GM21737 (cell line): Measurements from ENCODE around the gene IGLL5.

Experiments used
- ATAC-seq: cut with Tn5 transposase; IDR thresholded peaks from one replicate; pipeline ENCODE4 v1.9.1; 2021; ENCODE audit warnings: mild to moderate bottlenecking, moderate library complexity; ENCODE audit not compliant: unreplicated experiment

IGLL5 gene

DNA sequence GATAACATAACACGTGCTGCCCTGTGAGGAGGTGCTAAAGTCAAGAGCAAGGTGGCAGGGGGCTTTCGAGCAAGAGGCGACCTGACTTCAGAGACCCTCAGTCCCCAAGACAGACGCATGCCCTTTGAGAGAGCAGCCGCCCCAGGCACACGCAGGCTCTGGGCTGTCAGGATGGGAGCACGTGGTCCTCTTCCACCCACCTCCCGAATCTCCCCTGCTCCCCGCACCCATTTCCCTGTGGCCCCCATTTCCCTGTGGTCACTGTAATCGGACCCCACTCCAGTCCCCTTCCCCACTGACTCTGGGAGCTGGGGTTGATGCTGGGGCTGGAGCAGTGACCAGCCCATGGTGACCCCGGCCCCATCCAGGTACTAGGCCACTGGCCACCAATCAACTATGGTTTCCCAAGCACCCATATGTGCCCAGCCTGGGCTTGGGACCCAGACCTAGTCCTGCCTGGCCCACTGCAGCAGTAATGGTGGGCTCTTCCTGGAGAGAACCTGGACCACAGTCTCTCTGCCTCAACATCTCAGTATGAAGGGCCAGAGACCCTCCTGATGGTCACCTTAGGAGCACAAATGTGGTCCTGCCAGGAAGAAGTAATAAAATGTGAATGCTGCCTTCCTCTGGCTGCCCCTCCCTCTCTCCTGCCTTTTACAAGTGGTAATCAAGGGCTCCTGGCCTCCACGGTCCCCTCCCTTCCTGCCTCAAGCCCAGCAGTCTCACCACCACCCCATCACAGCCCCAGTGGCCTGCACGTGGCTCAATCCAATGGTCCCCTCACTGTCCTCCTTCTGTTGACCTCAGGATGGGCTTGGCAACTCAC is 39.0 kb downstream of the IGLL5 start:
- no peak for ATAC-seq

DNA sequence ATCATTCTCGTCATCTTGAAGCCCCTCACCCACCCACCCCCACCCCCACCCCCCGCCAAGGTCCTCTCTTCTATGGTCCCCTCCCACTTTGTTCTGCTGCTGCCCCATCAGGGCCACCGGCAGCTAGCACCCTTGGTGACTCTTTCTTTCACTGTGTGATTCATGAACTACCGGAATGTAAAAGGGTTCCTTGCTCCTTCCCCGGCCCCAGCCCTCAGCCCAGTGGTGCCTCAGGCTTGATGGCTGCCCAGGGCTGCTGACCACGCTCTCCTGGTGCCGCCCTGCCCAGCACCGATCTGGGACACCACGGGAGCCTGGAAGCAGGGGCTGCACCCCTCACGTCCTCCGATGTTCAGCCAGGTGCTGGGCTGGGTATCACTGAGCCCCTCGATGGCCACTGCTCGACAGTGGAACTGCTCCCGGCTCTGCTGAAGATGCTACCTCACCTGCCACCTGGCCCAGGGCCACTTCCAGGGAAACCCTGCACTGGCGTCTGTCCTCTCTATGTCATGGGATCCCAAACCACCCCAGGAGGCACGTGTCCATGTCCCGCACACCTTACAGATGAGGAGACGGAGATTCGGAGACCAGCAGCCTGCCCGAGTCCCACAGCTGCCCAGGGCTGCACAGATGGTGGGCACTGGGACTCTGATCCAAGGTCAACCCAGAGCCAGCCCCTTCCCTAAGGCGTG is 39.7 kb downstream of the IGLL5 start:
- no peak for ATAC-seq

DNA sequence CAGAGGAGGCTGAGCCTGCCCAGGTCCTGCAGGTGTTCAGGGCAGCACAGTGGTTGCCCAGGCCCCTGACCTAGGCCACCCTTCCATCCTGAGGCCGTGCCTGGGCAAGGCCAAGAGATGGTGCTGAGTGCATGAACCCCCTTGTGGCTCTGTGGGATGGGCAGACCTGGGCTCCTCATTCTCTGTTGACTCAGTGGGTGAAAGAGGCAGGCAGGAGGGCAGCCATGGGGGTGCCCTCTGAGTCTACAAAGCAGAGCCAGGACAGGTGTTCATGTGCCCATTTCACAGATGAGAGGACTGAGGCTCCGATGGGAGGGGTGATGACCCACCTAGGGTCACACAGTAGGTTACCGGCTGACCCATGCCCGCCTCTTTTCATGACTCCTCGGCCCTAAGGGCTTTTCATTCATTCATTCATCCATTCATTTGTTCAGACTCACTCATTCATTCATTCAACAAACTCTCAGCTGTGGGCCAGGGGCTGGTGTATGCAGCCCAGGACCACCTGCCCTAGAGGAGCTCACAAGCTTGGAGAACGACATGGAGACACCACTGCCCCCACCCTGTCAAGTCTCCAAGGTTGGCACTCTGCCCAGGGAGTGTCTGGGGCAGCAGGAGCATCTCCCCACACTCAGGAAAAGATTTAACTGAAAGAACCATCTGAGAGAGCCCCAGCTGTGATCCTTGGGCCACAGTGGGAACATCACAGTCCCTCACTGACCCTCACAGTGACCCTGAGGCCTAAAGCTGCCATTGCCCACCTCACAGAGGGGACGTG is 40.5 kb downstream of the IGLL5 start:
- no peak for ATAC-seq

DNA sequence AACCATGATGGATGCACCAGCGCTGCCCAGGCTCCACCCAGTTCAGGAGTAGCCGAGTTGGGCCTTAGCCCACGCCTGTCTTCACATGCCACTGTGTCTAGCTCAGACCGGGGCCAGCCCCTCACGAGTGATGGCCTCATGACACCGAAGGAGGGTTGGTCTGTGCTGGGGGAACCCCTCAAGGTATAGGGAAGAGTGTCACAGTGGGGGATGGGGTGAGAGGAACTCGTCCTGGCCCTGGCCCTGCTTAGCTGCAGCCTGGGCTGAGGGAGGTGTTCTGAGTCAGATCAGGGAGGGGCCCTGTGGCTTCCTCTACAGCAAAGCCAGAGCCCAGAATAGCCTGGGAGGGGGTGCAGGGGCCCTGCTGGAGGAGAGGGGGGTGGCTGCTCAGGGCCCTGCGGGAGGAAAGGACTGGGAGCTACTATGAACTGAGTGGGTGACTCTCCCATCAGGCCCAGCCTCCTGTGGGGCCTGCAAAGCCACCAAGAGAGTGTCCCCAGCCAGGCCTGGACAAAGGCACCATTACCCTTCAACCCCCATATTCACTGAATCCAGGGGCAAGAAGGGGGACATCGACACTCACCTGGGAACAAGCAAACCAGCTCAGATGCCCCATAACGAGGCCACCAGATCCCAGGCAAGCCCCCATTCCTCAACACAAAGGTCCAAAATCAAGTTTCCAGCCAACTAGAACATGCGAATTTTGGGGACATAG is 41.2 kb downstream of the IGLL5 start:
- peak; percentile 70 for ATAC-seq

DNA sequence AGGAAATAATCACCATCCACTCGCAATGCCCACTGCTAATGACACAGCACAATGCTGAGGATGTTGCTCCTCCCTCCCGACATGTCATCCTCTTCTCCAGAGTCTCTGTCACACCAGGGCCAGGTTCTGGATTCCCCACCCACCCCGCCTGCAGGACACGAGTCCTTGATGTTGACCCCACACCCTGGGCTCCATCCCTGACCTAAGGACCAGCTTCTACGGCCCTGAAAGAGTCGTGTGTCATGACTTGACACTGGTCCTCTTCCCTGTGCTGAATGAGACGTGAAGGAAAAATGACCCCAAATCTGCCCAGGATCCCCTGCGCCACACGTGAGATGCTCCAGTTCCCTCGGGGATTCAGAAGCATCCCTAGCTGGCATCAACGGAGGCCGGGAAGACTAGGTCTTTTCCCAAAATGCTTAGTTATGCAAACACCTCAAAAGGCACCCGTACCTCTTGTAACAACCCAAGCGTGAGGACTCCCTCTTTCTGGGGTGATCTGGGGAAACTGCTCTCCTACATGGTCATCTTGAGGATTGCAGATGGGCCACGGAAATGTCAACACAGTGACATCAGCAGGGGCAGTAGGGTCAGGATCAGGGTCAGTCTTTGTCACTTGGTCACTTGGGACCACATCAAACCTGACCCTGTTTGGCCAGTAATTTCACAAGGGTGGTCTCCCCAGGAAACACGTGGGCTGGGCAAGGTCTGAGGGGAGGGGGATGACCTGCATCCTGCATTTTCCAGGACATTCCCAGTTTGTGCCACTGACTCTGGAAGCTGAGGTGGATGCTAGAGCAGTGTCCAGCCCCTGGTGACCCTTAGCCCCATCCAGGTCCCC is 42.0 kb downstream of the IGLL5 start:
- no peak for ATAC-seq

DNA sequence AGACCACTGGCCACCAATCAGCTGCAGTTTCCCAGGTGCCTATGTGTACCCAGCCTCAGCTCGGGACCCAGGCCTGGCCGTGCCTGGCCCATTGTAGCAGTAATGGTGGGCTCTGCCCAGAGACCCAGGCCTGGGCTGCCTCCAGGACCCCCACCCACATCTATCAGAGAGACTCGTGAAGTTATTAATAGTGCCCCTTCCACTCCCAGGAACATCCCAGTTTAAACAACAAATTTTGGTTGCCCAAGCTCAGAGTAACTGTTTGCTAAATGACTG is 42.5 kb downstream of the IGLL5 start:
- ATAC-seq = no peak

DNA sequence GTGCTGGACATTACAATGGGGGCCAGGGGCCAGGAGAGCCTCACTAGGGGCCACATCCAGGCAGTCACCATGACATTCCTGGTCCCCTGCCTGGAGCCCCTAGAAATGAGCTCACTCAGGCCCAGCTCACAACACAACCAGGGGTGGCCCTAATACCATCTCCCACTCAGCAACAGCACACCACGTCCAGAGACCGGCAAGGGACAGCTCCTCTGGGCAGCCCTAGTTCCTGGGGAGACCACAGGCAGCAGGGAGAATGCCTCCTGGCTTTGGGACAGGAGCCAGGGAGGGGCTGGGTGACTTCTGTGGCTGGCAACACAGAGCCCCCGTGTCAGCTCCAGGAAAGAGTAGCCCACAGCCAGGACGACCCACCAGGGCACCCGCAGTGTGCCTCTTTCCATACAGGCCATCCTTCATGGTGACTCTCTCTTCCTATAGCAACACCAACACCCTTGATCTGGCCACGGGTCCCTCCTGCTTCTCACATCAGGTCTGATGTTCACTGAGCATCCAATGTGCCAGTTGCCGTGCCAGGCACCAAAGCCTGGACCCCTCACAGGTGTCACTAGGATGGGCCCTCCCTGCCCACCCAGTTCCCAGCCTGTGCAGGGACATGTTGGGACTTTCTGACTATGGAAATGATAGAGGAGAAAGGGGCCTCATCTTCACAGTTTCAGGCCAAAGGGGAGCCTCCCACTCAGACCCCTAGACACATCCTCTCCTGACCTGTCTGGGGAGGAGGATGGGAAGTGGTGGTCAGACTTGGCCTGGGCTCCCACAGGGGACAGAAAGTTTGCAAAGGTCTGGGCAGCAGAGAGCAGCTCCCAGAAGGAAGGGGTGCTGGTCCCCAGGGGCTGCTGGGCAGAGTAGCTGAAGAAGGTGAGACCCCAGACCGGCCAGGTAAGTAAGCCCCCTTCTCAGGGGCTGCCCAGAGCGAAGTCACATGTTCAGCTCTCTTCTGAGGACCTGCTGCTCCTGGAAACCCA is 43.2 kb downstream of the IGLL5 start:
- ATAC-seq = no peak

DNA sequence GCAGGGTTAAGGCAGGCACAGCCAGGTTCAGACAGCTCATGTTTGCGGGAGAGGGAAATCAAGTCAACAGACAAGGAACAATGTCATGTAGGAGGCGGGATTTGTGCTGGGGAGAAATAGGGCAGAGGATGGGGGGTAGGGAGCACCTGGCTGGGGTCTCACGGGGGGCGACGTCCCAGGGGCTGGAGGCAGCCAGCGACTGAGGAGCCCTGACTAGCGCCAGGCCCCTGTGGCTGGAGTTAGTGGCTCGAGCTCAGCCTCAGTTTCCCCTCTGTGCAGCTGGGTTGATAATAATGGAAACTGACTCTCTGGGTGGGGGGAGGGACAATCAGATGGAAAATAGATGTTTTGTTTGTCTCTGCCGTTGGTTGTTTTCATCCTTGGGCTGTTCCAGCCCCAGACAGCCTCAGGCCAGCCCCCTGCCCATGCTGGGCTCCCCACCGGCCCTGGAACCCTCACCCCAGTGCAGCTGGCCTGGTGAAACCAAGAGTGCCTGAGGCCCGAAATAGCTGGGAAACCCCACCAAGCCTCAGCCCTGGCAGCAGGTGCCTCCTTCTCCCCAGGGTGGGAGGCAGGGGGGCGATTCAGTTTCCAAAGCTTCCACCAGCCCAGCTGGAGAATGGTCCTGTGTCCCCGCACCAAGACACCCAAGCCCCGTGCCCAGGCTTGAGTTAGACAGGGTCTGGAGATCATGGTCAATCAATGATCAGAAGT is 44.1 kb downstream of the IGLL5 start:
- ATAC-seq = no peak

DNA sequence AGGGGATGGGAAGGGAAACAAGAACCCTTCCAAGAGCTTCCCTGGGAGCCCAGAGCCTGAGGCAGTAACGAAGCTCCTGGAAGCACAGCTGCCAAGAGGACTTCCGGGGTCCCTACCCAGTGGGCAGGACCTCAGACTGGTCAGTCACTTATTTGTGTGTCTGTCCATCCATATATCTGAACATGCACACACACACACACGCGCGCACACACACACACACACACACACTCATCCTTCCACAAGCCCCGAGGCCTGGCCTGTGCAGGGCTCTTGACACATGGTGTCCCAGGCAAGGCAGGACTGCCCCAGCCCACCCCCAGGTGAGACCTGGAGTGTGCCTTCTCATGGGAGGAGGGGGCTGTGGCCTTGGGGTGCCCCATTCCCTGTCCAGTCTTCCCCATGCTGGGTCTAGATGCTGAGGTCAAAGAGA is 44.9 kb downstream of the IGLL5 start:
- ATAC-seq = no peak

DNA sequence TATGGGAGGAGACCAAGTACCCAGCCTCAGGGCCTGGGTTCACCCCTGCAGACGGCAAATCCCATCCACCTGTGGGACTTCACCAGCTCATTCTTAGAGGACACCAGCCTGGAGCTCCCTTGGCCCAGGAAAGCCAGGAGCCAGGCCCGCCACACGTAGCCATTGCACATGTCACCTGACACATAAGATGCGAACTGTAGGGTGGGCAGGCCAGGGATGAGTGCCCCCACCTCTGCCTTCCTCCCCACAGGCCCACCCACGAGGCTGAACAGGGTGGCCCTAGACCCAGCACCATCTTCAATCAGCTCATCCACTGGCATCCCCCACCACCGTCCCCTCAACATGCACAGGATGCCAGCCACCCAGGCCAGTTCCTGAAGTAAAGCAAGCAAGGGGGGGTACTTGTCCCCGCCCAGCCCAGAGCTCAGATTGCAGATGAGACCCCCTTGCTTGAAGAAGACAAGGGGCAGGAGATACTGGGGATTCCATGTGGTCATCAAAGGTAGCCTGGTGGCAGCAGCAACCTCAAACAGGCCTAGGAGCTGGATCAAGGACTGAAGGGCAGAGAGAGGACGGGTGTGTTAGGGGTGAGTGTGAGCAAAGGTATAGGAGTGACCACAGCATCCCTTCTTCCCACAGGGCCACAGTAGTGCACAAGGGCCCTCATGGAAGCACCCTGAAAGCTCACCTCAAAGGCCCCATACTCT is 45.6 kb downstream of the IGLL5 start:
- no peak for ATAC-seq

DNA sequence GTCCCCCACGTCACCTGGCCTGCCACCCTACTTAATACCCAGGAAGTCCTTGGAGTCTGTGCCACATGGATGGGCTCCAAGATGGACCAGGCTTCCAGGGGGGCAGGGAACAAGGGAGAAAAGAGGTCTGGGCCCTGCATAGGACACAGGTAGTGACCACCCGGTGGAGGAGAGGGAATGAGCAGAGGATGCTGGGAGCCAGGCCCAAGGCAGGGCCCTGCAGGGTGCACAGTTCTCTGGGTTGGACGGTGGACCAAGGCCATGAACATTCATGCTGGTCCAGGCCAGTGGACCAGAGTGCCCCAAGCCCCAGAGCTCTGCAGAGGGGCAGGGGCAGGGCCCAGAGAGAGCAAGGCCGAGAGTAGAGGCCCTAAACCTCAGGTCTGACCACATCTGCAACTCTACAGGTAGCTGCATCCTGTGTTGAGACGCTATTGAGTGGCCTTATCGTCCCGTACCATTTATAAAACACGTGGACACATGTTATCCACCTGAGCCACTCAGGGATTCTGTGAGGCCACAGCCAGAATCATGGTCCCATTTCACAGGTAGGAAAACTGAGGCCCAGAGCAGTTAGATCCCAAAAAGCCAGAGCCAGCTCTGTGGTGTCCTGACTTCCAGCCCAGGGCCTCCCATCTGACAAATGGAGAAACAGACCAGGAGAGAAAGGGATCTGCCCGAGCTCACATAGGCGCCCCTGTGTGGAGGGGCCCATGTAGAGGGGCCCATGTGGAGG is 46.4 kb downstream of the IGLL5 start:
- no peak for ATAC-seq

DNA sequence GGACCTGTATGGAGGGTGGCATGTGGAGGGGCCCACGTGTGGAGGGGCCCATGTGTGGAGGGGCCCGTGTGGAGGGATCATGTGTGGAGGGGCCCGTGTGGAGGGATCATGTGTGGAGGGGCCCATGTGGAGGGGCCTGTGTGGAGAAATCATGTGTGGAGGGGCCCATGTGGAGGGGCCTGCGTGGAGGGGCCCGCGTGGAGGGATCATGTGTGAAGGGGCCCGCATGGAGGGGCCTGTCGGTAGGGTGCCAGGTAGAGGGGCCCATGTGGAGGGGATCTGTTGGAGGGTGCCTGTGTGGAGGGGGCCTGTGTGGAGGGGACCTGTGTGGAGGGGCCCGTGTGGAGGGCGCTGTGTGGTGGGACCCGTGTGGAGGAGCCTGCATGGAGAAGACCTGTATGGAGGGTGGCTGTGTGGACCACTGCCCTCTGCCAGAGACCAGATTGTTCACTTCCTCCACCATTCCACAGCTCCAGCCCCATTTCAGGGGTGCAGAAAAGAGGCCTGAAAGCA is 47.0 kb downstream of the IGLL5 start:
- no peak for ATAC-seq

DNA sequence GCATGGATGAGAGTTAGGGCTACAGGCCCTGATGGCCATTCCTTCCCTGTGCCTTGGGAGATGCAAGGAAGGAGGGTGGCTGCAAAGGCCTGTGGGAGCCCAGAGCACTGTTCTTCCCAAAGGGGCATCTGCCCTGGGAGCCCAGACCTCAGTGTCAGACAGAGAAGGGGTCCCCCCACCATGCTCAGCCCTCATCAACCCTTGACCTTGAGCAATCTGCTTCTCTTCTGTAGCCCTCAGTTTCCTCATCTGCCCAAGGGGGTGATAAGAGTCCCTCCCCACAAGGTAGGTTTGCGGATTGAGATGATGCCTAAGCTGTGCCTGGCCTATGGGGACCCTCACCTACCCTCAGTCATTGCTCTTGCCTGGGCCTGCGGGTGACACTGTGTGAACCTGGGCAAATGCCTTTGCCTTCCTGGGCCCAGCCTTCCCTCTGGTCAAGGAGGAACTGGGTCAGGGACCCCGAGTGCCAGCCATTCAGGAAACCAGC is 47.5 kb downstream of the IGLL5 start:
- peak; percentile 1 for ATAC-seq

DNA sequence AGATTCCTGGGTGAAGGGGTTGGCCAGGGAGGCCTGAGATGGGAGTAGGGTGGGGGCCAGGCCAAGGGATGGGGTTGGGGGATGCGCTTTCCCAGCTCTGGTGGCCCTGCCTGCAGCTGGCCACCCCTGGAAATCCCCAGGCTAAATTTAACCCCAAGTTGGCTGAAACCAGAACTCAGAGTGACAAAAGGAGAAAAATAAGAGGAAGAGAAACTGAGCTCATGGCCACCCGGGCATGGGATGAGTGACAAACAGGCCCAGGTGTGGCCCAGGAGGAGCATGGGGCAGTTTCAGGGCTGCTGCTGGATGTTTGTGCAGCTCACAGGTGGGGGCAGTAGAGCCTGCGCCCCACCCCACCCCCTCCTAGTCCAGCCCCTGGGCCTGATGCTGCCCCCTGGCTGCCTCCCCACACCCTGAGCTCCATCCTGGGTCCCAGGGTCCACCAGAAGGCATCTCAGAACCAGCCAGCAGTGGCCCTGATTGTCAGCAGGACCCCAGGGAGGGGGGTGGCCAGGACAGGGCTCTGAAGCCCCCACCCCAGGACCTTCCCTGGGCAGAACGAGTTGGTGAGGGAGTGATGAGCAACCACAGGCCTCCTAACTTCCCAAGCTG is 48.0 kb downstream of the IGLL5 start:
- ATAC-seq = peak; percentile 84

DNA sequence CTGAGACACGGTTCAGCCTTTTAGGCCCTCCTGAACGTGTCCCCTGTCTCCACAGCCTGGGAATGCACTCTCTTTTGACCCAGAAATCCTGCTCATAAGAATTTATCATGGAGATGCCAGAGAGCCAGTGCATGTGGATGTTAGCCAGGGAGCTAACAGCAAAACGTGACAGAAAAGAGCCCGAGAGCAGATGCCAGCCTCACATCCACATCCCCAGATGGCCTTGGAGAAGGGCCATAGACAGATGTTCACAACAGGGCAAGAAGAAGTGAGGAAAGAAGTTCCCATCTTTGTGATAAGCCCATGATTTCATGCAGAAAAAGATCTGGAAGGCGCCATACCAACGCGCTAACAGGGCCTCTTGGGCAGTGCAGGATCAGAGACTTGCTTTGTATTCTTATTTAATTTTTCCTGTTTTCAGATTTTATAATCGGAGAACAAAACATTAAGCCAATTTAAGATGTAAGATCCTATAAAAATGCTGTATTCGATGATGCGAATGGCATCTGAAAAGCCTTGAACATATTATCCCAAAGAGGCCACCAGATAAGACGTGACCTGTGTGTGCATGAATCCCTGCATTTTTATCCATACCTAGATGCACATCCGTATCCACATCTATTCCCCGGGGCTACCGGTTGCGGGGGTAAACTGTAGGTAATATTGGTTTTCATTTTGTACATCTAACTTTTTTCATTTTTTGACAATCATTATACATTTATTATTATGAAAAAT is 48.7 kb downstream of the IGLL5 start:
- ATAC-seq = no peak
